Mesendoderm (in vitro differentiated cells): ENCODE results near the gene TYMP.

Experiments used
- DNase-seq: peaks from one replicate; pipeline ENCODE4 v3.0.0; 2013
- H2AK5ac ChIP-seq: 2 replicates; pipeline ENCODE4 v1.6.1; 2013; ENCODE audit warnings: low read length, inconsistent platforms
- H2BK120ac ChIP-seq: 2 replicates; pipeline ENCODE4 v1.6.1; 2013; ENCODE audit warnings: low read depth, mild to moderate bottlenecking, low read length, moderate library complexity, mixed read lengths
- H2BK15ac ChIP-seq: replicated peaks from 2 replicates; pipeline ENCODE4 v1.6.1; 2013; ENCODE audit warnings: low read depth, mild to moderate bottlenecking, moderate library complexity
- H2BK5ac ChIP-seq: 2 replicates; pipeline ENCODE4 v1.6.1; 2013; ENCODE audit warnings: low read length, inconsistent platforms
- H3K18ac ChIP-seq: 2 replicates; pipeline ENCODE4 v1.6.1; 2013; ENCODE audit warnings: mild to moderate bottlenecking, low read length, mixed read lengths
- H3K23ac ChIP-seq: one replicate; pipeline ENCODE4 v1.6.1; 2013; ENCODE audit warnings: low read length
- H3K27ac ChIP-seq: 2 replicates; pipeline ENCODE4 v1.5.1; 2013; ENCODE audit warnings: low read depth, mild to moderate bottlenecking, inconsistent platforms, low read length, moderate library complexity
- H3K27me3 ChIP-seq: 2 replicates; pipeline ENCODE4 v1.6.1; 2013; ENCODE audit warnings: low read length, control low read depth, mild to moderate bottlenecking, inconsistent platforms; ENCODE audit not compliant: insufficient read depth, poor library complexity
- H3K36me3 ChIP-seq: 2 replicates; pipeline ENCODE4 v1.6.1; 2013; ENCODE audit warnings: low read length, inconsistent platforms; ENCODE audit not compliant: control insufficient read depth, insufficient read depth
- H3K4ac ChIP-seq: one replicate; pipeline ENCODE4 v1.6.1; 2013; ENCODE audit warnings: low read depth, mild to moderate bottlenecking, low read length, moderate library complexity
- H3K4me1 ChIP-seq: 2 replicates; pipeline ENCODE4 v1.6.1; 2013; ENCODE audit warnings: low read depth, low read length, inconsistent platforms; ENCODE audit not compliant: control insufficient read depth
- H3K4me2 ChIP-seq: 2 replicates; pipeline ENCODE4 v1.6.1; 2013; ENCODE audit warnings: low read length
- H3K4me3 ChIP-seq: 2 replicates; pipeline ENCODE4 v1.5.1; 2013; ENCODE audit warnings: mild to moderate bottlenecking, low read length
- H3K56ac ChIP-seq: one replicate; pipeline ENCODE4 v1.6.1; 2013; ENCODE audit warnings: low read length
- H3K79me1 ChIP-seq: 2 replicates; pipeline ENCODE4 v1.6.1; 2013; ENCODE audit warnings: low read length, inconsistent platforms
- H3K79me2 ChIP-seq: 2 replicates; pipeline ENCODE4 v1.6.1; 2013; ENCODE audit warnings: mild to moderate bottlenecking, low read length; ENCODE audit not compliant: control insufficient read depth, insufficient read depth
- H3K9ac ChIP-seq: 2 replicates; pipeline ENCODE4 v1.6.1; 2013; ENCODE audit warnings: low read length, inconsistent platforms
- H4K5ac ChIP-seq: one replicate; pipeline ENCODE4 v1.6.1; 2013; ENCODE audit warnings: low read length
- H4K8ac ChIP-seq: one replicate; pipeline ENCODE4 v1.6.1; 2013; ENCODE audit warnings: low read depth, mild to moderate bottlenecking, control low read depth, low read length, moderate library complexity
- WGBS: extraction: QIAGEN DNeasy Blood & Tissue Kit; methylation state at CpG from one replicate; pipeline ENCODE4 v1.1.7; 2013; ENCODE audit warnings: low lambda C conversion rate, missing lambda C conversion rate; ENCODE audit not compliant: insufficient coverage; ENCODE audit errors: extremely low coverage; 5-methylcytosine and 5-hydroxymethylcytosine counted together

TYMP gene

DNA sequence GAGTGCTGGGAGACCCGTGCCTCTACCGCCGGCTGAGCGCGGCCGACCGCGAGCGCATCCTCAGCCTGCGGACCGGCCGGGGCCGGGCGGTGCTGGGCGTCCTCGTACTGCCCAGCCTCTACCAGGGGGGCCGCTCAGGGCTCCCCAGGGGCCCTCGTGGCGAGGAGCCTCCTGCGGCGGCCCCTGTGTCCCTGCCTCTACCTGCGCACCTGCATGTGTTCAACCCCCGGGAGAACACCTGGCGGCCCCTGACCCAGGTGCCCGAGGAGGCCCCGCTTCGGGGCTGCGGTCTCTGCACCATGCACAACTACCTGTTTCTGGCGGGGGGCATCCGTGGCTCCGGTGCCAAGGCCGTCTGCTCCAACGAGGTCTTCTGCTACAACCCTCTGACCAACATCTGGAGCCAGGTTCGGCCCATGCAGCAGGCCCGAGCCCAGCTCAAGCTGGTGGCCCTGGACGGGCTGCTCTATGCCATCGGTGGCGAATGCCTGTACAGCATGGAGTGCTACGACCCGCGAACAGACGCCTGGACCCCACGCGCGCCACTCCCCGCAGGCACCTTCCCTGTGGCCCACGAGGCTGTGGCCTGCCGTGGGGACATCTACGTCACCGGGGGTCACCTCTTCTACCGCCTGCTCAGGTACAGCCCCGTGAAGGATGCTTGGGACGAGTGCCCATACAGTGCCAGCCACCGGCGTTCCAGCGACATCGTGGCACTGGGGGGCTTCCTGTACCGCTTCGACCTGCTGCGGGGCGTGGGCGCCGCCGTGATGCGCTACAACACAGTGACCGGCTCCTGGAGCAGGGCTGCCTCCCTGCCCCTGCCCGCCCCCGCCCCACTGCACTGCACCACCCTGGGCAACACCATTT, 19.3 kb upstream of the TYMP start:
- no peak overlapping the region for H2AK5ac ChIP-seq
- no peaks in the 10 kb centered on the region for H3K27me3 ChIP-seq
- H3K56ac ChIP-seq: no peak overlapping the region
- no peak overlapping the region for H2BK120ac ChIP-seq
- H3K9ac ChIP-seq: no peak overlapping the region
- H3K4me1 ChIP-seq: no peaks in the 10 kb centered on the region
- H4K8ac ChIP-seq: no peak overlapping the region
- H3K4ac ChIP-seq: no peak overlapping the region
- no peak overlapping the region for H3K23ac ChIP-seq
- H2BK15ac ChIP-seq: no peak overlapping the region
- H4K5ac ChIP-seq: no peak overlapping the region
- H3K4me3 ChIP-seq: no peak overlapping the region
- H2BK5ac ChIP-seq: no peak overlapping the region
- H3K27ac ChIP-seq: no peak overlapping the region
- no peak for DNase-seq
- H3K4me2 ChIP-seq: no peak overlapping the region
- no peak overlapping the region for H3K18ac ChIP-seq
- no CpG with 5 or more reads among the region's 68 CpGs for WGBS
- H3K79me2 ChIP-seq: no peaks in the 10 kb centered on the region
- H3K79me1 ChIP-seq: no peaks in the 10 kb centered on the region
- no peaks in the 10 kb centered on the region for H3K36me3 ChIP-seq

- no peak overlapping the region for H3K27ac ChIP-seq
- no peak overlapping the region for H2BK15ac ChIP-seq
- H2BK120ac ChIP-seq: no peak overlapping the region
- no peak overlapping the region for H3K4me3 ChIP-seq
- H3K56ac ChIP-seq: no peak overlapping the region
- no peak for DNase-seq
- H4K5ac ChIP-seq: no peak overlapping the region
- no peak overlapping the region for H2BK5ac ChIP-seq
- no peak overlapping the region for H3K4me2 ChIP-seq
- no peaks in the 10 kb centered on the region for H3K4me1 ChIP-seq
- WGBS: no CpG with 5 or more reads among the region's 56 CpGs
- H3K18ac ChIP-seq: no peak overlapping the region
- no peak overlapping the region for H3K23ac ChIP-seq
- H3K9ac ChIP-seq: no peak overlapping the region
- H3K79me1 ChIP-seq: no peaks in the 10 kb centered on the region
- H3K36me3 ChIP-seq: no peaks in the 10 kb centered on the region
- H3K4ac ChIP-seq: no peak overlapping the region
- H3K79me2 ChIP-seq: no peaks in the 10 kb centered on the region
- H3K27me3 ChIP-seq: no peaks in the 10 kb centered on the region
- H2AK5ac ChIP-seq: no peak overlapping the region
- no peak overlapping the region for H4K8ac ChIP-seq
Measured at GRCh38 chr22:50548040-50548920, 18.5 kb upstream of the TYMP start.

- H3K36me3 ChIP-seq: no peaks in the 10 kb centered on the region
- H3K4me2 ChIP-seq: no peak overlapping the region
- no peak overlapping the region for H2BK5ac ChIP-seq
- H4K8ac ChIP-seq: no peak overlapping the region
- no CpG with 5 or more reads among the region's 35 CpGs for WGBS
- H2BK15ac ChIP-seq: no peak overlapping the region
- no peak overlapping the region for H2AK5ac ChIP-seq
- no peak overlapping the region for H2BK120ac ChIP-seq
- H3K18ac ChIP-seq: no peak overlapping the region
- no peak overlapping the region for H3K27ac ChIP-seq
- no peak overlapping the region for H4K5ac ChIP-seq
- DNase-seq: no peak
- H3K4me3 ChIP-seq: no peak overlapping the region
- H3K4ac ChIP-seq: no peak overlapping the region
- no peaks in the 10 kb centered on the region for H3K79me2 ChIP-seq
- H3K4me1 ChIP-seq: no peaks in the 10 kb centered on the region
- H3K9ac ChIP-seq: no peak overlapping the region
- no peak overlapping the region for H3K56ac ChIP-seq
- no peaks in the 10 kb centered on the region for H3K79me1 ChIP-seq
- H3K23ac ChIP-seq: no peak overlapping the region
- H3K27me3 ChIP-seq: no peaks in the 10 kb centered on the region
Measured at GRCh38 chr22:50547263-50547985, 17.6 kb upstream of the TYMP start.

- no peaks in the 10 kb centered on the region for H3K4me1 ChIP-seq
Measured at GRCh38 chr22:50546326-50547262, 16.8 kb upstream of the TYMP start.

More at GRCh38 chr22:50546326-50547262, 16.8 kb upstream of the TYMP start:
- Histone ChIP-seq H3K27ac (no peak overlapping the region), H3K56ac (no peak overlapping the region), H4K5ac (no peak overlapping the region), H3K36me3 (no peaks in the 10 kb centered on the region), H3K79me1 (no peaks in the 10 kb centered on the region), H2BK15ac (no peak overlapping the region), H3K79me2 (no peaks in the 10 kb centered on the region), H3K4me3 (no peak overlapping the region), H3K4me2 (no peak overlapping the region), H3K23ac (no peak overlapping the region), H3K18ac (no peak overlapping the region), H2BK120ac (no peak overlapping the region), H4K8ac (no peak overlapping the region), H2BK5ac (no peak overlapping the region), H3K4ac (no peak overlapping the region), H2AK5ac (no peak overlapping the region), H3K9ac (no peak overlapping the region), H3K27me3 (no peaks in the 10 kb centered on the region)
- no CpG with 5 or more reads among the region's 78 CpGs for WGBS
- no peak for DNase-seq
